HepG2 (cell line): Measurements from ENCODE around the gene OTP. TPM values are rescaled to one million over a fixed set of nuclear protein-coding genes. Genes with fewer than 3 reads are reported as not detected.
A peak's percentile ranks its signal among the peaks of the same experiment; 100 is the strongest.

Experiments used
- GATAD2A ChIP-seq: IDR thresholded peaks from 2 replicates; pipeline ENCODE4 v1.6.1; 2016
- KAT8 ChIP-seq: IDR thresholded peaks from 2 replicates; pipeline ENCODE4 v1.6.1; 2016; ENCODE audit warnings: missing genetic modification reagents, missing compliant biosample characterization
- KLF16 ChIP-seq, 2 experiments: sonication (generic) in 1 of 2; formaldehyde crosslinking in 1 of 2; IDR thresholded peaks; 2 replicates each; pipeline versions ENCODE4 v1.6.1 to v1.8.0; 2016 to 2023; ENCODE audit warnings: missing genetic modification reagents in 2 of 2, missing compliant biosample characterization in 1 of 2
- KLF9 ChIP-seq: IDR thresholded peaks from 2 replicates; pipeline ENCODE4 v1.6.1; 2016; ENCODE audit warnings: low read depth
- MAFF ChIP-seq: IDR thresholded peaks from 2 replicates; pipeline ENCODE4 v1.6.1; 2011; ENCODE audit warnings: low read depth, low read length, improper control_type of control experiment
- NCOA5 ChIP-seq: sonication (generic); formaldehyde crosslinking; IDR thresholded peaks from 2 replicates; pipeline ENCODE4 v1.4.0; 2020; ENCODE audit warnings: missing genetic modification reagents
- PPARG ChIP-seq: conservative IDR thresholded peaks from 2 replicates; pipeline ENCODE4 v1.6.1; 2016; ENCODE audit warnings: missing biosample characterization, missing genetic modification reagents
- RELA ChIP-seq: sonication (generic); formaldehyde crosslinking; IDR thresholded peaks from 2 replicates; pipeline ENCODE4 v1.4.0; 2020; ENCODE audit warnings: missing genetic modification reagents
- ZKSCAN1 ChIP-seq: fragments of 150-350 bp; IDR thresholded peaks from 2 replicates; pipeline ENCODE4 v1.6.1; 2014; ENCODE audit warnings: low read length
- ZNF10 ChIP-seq: sonication (generic); formaldehyde crosslinking; IDR thresholded peaks from 2 replicates; pipeline ENCODE4 v1.4.0; 2020; ENCODE audit warnings: mild to moderate bottlenecking, low read depth, missing genetic modification reagents, borderline replicate concordance
- ZNF101 ChIP-seq: sonication (generic); formaldehyde crosslinking; IDR thresholded peaks from 2 replicates; pipeline ENCODE4 v1.4.0; 2020; ENCODE audit warnings: mild to moderate bottlenecking, low read depth, missing genetic modification reagents, borderline replicate concordance
- ZNF317 ChIP-seq: sonication (generic); formaldehyde crosslinking; IDR thresholded peaks from 2 replicates; pipeline ENCODE4 v1.5.0; 2020; ENCODE audit warnings: mild to moderate bottlenecking, missing genetic modification reagents
- ZNF335 ChIP-seq: sonication (generic); formaldehyde crosslinking; IDR thresholded peaks from 2 replicates; pipeline ENCODE4 v1.4.0; 2020; ENCODE audit warnings: missing genetic modification reagents
- ZNF460 ChIP-seq: sonication (generic); formaldehyde crosslinking; IDR thresholded peaks from 2 replicates; pipeline ENCODE4 v1.5.1; 2020; ENCODE audit warnings: missing genetic modification reagents, mild to moderate bottlenecking, borderline replicate concordance
- ZSCAN22 ChIP-seq: sonication (generic); formaldehyde crosslinking; IDR thresholded peaks from 2 replicates; pipeline ENCODE4 v1.4.0; 2020; ENCODE audit warnings: mild to moderate bottlenecking, missing genetic modification reagents
- polyA plus RNA-seq, 8 experiments: library from polyadenylated mRNA; depleted of rRNA in 3 of 8; stranded (reverse) in 7 of 8; unstranded in 1 of 8; fragments of >200 nt; fragmentation: Illumina TruSeq in 4 of 8; extraction: Trizol in 4 of 8; gene quantifications; 2 replicates each; pipeline versions ENCODE4 v1.2.1 to v1.2.3, GENCODE V29; 2011 to 2016; ENCODE audit warnings: low read depth in 4 of 8, missing spikeins in 1 of 8, mixed read lengths in 1 of 8; ENCODE audit not compliant: insufficient read depth in 1 of 8
- total RNA-seq, 5 experiments: library from RNA; depleted of rRNA; stranded (reverse); fragments of >200 nt; fragmentation: Illumina TruSeq; extraction: Trizol; gene quantifications; 2 replicates each; pipeline ENCODE4 v1.2.3, GENCODE V29; 2016; ENCODE audit warnings: low read depth in 1 of 5
- TF ChIP-seq, protein P1 (sequence below): sonication (generic); formaldehyde crosslinking; IDR thresholded peaks from 2 replicates; pipeline ENCODE4 v1.5.0; 2020; ENCODE audit warnings: missing genetic modification reagents
- TF ChIP-seq, protein P2 (sequence below): sonication (generic); formaldehyde crosslinking; IDR thresholded peaks from 2 replicates; pipeline ENCODE4 v1.8.0; 2022; ENCODE audit warnings: missing genetic modification reagents, low read depth, mild to moderate bottlenecking, borderline replicate concordance
- TF ChIP-seq, protein P3 (sequence below): sonication (generic); formaldehyde crosslinking; IDR thresholded peaks from 2 replicates; pipeline ENCODE4 v1.4.0; 2020; ENCODE audit warnings: missing genetic modification reagents
- TF ChIP-seq, protein P4 (sequence below): IDR thresholded peaks from 2 replicates; pipeline ENCODE4 v1.6.1; 2016; ENCODE audit warnings: mild to moderate bottlenecking
- TF ChIP-seq, protein P5 (sequence below): sonication (generic); formaldehyde crosslinking; IDR thresholded peaks from 2 replicates; pipeline ENCODE4 v1.8.0; 2023; ENCODE audit warnings: mild to moderate bottlenecking, missing genetic modification reagents
- TF ChIP-seq, protein P6 (sequence below): sonication (generic); formaldehyde crosslinking; IDR thresholded peaks from 2 replicates; pipeline ENCODE4 v1.5.1; 2020; ENCODE audit warnings: missing genetic modification reagents, mild to moderate bottlenecking, borderline replicate concordance

OTP gene
- total and polyA plus RNA-seq, 2 of the 13 experiments (the other 11 are each of a cell fraction or from before 2014, with no cell fraction given), result not detected

DNA sequence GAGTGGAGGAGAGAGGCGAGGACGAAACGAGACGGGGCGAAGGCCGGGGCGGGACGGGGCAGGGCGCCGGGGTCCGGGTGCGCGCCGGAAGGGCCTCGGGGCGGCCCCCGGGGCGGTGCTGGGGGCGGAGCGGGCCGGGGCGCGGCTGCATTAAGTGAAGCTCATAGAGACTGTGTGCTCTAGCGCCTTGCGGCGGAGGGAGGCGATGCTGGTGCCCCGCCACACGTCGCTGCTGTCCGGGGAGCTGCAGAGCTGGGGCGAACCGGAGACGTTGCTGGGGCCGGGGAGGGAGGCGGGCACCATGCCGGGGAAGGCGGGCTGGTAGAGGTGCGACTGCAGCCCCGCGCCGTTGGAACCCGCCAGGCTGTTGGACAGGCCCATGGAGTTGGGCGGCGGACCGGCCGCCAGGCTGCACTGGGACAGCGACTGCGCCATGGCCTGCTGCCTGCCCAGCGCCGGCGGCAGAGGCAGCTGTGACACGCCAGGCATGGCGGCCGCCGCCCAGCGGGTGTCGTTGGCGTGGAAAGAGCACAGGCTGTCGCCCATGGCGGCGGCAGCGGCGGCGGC is 8.3 kb downstream of the OTP start (continued):
- TF ChIP-seq KAT8 (CRISPR knock-in tag), result no peak
- TF ChIP-seq MAFF, result no peak
- TF ChIP-seq ZNF317 (CRISPR knock-in tag), result no peak
- no peak for TF ChIP-seq NCOA5 (CRISPR knock-in tag)
- TF ChIP-seq, protein P1, sequence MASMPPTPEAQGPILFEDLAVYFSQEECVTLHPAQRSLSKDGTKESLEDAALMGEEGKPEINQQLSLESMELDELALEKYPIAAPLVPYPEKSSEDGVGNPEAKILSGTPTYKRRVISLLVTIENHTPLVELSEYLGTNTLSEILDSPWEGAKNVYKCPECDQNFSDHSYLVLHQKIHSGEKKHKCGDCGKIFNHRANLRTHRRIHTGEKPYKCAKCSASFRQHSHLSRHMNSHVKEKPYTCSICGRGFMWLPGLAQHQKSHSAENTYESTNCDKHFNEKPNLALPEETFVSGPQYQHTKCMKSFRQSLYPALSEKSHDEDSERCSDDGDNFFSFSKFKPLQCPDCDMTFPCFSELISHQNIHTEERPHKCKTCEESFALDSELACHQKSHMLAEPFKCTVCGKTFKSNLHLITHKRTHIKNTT (CRISPR knock-in tag), result no peak
- TF ChIP-seq, protein P2, sequence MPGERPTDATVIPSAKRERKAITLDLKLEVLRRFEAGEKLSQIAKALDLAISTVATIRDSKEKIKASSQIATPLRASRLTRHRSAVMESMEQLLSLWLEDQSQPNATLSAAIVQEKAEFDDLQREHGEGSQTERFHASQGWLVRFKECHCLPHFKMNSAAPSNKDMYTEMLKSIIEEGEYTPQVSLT, result no peak
- no peak for TF ChIP-seq ZNF10 (CRISPR knock-in tag)
- no peak for TF ChIP-seq RELA
- no peak for TF ChIP-seq ZSCAN22 (CRISPR knock-in tag)
- no peak for TF ChIP-seq KLF9 (CRISPR knock-in tag)
- no peak for TF ChIP-seq GATAD2A (CRISPR knock-in tag)
- TF ChIP-seq, protein P3, sequence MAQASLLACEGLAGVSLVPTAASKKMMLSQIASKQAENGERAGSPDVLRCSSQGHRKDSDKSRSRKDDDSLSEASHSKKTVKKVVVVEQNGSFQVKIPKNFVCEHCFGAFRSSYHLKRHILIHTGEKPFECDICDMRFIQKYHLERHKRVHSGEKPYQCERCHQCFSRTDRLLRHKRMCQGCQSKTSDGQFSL (CRISPR knock-in tag), result no peak
- TF ChIP-seq, protein P4, sequence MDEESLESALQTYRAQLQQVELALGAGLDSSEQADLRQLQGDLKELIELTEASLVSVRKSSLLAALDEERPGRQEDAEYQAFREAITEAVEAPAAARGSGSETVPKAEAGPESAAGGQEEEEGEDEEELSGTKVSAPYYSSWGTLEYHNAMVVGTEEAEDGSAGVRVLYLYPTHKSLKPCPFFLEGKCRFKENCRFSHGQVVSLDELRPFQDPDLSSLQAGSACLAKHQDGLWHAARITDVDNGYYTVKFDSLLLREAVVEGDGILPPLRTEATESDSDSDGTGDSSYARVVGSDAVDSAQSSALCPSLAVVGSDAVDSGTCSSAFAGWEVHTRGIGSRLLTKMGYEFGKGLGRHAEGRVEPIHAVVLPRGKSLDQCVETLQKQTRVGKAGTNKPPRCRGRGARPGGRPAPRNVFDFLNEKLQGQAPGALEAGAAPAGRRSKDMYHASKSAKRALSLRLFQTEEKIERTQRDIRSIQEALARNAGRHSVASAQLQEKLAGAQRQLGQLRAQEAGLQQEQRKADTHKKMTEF, result peak; percentile 23; the same call in 1 of the 2 replicates
- no peak for TF ChIP-seq PPARG (CRISPR knock-in tag)
- TF ChIP-seq ZNF460 (CRISPR knock-in tag), result no peak
- no peak for TF ChIP-seq ZKSCAN1
- TF ChIP-seq KLF16 (CRISPR knock-in tag; IDR thresholded peaks at IDR 0.05), result 0 out of 4 replicates have a peak, but pooled peaks of 1 of the 2 experiments have one; percentile 22
- no peak for TF ChIP-seq ZNF101 (CRISPR knock-in tag)
- TF ChIP-seq ZNF335 (CRISPR knock-in tag), result no peak
- TF ChIP-seq, protein P5, sequence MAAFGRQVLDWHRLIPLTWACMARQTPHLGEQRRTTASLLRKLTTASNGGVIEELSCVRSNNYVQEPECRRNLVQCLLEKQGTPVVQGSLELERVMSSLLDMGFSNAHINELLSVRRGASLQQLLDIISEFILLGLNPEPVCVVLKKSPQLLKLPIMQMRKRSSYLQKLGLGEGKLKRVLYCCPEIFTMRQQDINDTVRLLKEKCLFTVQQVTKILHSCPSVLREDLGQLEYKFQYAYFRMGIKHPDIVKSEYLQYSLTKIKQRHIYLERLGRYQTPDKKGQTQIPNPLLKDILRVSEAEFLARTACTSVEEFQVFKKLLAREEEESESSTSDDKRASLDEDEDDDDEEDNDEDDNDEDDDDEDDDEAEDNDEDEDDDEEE (CRISPR knock-in tag), result no peak
- TF ChIP-seq, protein P6, sequence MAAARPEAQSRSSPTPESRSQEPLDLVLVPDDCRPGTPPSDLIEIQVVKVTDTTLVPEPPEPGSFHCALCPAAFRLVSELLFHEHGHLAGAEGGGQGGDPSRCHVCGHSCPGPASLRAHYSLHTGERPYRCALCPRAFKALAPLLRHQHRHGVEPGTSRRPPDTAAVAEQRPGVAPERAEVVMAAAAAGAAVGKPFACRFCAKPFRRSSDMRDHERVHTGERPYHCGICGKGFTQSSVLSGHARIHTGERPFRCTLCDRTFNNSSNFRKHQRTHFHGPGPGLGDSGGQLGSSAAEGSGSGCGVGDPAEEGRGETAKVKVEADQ (CRISPR knock-in tag), result no peak
